K562 (cell line): ENCODE data around the gene PNMT. TPM values are rescaled to one million over a fixed set of nuclear protein-coding genes. Genes with fewer than 3 reads are reported as not detected.

Experiments used
- SMAD2 ChIP-seq: fragments of 150-350 bp; IDR thresholded peaks from 2 replicates; pipeline ENCODE4 v1.6.1; 2014; ENCODE audit warnings: low read depth, mild to moderate bottlenecking, low read length
- polyA plus RNA-seq, 8 experiments: library from polyadenylated mRNA; depleted of rRNA in 4 of 8; stranded (reverse) in 5 of 8; unstranded in 3 of 8; fragments of >200 nt; fragmentation: Nextera tagmentation in 2 of 8; fragmentation: Illumina TruSeq in 1 of 8; extraction: Ambion mirVana in 2 of 8; extraction: Trizol in 1 of 8; gene quantifications; 2 replicates each; pipeline versions ENCODE4 v1.2.1 to v1.2.3, GENCODE V29; 2011 to 2014; ENCODE audit warnings: inconsistent platforms in 1 of 8, missing spikeins in 1 of 8
- total RNA-seq, 7 experiments: library from RNA; depleted of rRNA in 6 of 7; stranded (reverse); fragments of >200 nt in 6 of 7; fragmentation: Illumina TruSeq in 2 of 7; extraction: Trizol in 2 of 7; gene quantifications; 2 replicates each; pipeline versions ENCODE4 v1.2.1 to v1.2.3, GENCODE V29; 2011 to 2021; ENCODE audit warnings: low replicate concordance in 1 of 7
- TF ChIP-seq, protein P1 (sequence below): fragments of 450-650 bp; formaldehyde crosslinking; IDR thresholded peaks from 2 replicates; pipeline ENCODE4 v1.4.0; 2020; ENCODE audit warnings: mild to moderate bottlenecking, mixed read lengths
- TF ChIP-seq, protein P2 (sequence below), 2 experiments: fragments of 450-650 bp in 1 of 2; sonication (generic) in 1 of 2; formaldehyde crosslinking in 1 of 2; IDR thresholded peaks; 2 replicates each; pipeline versions ENCODE4 v1.7.1 to v1.9.0; 2016 to 2022; ENCODE audit warnings: inconsistent platforms in 1 of 2, mild to moderate bottlenecking in 1 of 2, missing genetic modification reagents in 1 of 2
- TF ChIP-seq, protein P3 (sequence below): IDR thresholded peaks from 3 replicates; pipeline ENCODE4 v1.6.1; 2011; ENCODE audit warnings: borderline replicate concordance, mild to moderate bottlenecking; ENCODE audit not compliant: insufficient read length, insufficient read depth
- TF ChIP-seq, protein P4 (sequence below): fragments of 450-650 bp; conservative IDR thresholded peaks from 2 replicates; pipeline ENCODE4 v1.6.1; 2016; ENCODE audit warnings: missing genetic modification characterization, low read depth, mild to moderate bottlenecking, missing compliant biosample characterization, moderate library complexity

The PNMT gene
- total and polyA plus RNA-seq, 9 of the 15 experiments (the other 6 are each of a cell fraction or from before 2014, with no cell fraction given) = 0.55 to 18.1 (median 5.8) TPM

DNA sequence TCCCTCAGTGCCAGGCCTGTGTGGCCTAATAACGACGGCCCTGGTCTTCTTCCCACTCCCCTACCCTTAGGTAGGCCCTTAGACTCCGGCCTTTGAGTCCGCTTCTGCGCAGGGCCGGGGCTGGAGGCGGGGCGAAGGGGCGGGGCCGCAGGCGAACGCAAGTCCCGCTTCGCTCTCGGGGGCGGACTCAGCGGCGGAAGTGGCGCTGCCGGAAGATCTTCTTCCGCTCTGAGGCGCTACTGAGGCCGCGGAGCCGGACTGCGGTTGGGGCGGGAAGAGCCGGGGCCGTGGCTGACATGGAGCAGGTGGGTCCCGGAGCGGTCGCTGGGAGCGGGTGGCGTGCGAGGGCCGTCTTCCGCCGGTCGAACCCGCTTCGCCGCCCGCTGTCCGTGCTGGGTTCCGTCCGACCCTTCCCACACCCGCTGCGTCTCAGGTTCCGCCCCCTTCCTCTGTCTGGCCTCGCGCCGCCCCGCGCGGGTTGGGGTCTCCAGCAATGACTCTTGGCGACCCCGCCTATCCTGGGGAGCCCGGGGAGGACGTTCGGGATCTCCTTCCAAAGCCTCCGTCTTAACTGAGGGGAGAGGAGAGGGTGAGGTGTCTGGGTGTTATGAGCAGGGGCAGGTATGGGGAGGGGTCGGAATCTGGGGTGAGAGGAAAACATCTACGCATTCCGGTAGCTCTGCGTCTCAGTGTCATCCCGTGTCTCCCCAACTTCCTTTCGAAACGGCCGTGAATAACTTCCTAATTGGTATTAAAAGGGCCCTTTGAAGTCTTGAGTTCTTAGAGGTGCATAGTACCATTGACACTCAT is 31.1 kb upstream of the PNMT start, which contains the start of gene STARD3 (continued):
- TF ChIP-seq, protein P1, sequence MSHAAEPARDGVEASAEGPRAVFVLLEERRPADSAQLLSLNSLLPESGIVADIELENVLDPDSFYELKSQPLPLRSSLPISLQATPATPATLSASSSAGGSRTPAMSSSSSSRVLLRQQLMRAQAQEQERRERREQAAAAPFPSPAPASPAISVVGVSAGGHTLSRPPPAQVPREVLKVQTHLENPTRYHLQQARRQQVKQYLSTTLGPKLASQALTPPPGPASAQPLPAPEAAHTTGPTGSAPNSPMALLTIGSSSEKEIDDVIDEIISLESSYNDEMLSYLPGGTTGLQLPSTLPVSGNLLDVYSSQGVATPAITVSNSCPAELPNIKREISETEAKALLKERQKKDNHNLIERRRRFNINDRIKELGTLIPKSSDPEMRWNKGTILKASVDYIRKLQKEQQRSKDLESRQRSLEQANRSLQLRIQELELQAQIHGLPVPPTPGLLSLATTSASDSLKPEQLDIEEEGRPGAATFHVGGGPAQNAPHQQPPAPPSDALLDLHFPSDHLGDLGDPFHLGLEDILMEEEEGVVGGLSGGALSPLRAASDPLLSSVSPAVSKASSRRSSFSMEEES (CRISPR knock-in tag) = no peak
- TF ChIP-seq, protein P2, sequence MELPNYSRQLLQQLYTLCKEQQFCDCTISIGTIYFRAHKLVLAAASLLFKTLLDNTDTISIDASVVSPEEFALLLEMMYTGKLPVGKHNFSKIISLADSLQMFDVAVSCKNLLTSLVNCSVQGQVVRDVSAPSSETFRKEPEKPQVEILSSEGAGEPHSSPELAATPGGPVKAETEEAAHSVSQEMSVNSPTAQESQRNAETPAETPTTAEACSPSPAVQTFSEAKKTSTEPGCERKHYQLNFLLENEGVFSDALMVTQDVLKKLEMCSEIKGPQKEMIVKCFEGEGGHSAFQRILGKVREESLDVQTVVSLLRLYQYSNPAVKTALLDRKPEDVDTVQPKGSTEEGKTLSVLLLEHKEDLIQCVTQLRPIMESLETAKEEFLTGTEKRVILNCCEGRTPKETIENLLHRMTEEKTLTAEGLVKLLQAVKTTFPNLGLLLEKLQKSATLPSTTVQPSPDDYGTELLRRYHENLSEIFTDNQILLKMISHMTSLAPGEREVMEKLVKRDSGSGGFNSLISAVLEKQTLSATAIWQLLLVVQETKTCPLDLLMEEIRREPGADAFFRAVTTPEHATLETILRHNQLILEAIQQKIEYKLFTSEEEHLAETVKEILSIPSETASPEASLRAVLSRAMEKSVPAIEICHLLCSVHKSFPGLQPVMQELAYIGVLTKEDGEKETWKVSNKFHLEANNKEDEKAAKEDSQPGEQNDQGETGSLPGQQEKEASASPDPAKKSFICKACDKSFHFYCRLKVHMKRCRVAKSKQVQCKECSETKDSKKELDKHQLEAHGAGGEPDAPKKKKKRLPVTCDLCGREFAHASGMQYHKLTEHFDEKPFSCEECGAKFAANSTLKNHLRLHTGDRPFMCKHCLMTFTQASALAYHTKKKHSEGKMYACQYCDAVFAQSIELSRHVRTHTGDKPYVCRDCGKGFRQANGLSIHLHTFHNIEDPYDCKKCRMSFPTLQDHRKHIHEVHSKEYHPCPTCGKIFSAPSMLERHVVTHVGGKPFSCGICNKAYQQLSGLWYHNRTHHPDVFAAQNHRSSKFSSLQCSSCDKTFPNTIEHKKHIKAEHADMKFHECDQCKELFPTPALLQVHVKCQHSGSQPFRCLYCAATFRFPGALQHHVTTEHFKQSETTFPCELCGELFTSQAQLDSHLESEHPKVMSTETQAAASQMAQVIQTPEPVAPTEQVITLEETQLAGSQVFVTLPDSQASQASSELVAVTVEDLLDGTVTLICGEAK (IDR thresholded peaks at IDR 0.05) = peak; percentile 98
- TF ChIP-seq, protein P2 (CRISPR knock-in tag; IDR thresholded peaks at IDR 0.05) = no peak
- TF ChIP-seq SMAD2 = no peak
- TF ChIP-seq, protein P3, sequence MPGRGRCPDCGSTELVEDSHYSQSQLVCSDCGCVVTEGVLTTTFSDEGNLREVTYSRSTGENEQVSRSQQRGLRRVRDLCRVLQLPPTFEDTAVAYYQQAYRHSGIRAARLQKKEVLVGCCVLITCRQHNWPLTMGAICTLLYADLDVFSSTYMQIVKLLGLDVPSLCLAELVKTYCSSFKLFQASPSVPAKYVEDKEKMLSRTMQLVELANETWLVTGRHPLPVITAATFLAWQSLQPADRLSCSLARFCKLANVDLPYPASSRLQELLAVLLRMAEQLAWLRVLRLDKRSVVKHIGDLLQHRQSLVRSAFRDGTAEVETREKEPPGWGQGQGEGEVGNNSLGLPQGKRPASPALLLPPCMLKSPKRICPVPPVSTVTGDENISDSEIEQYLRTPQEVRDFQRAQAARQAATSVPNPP = no peak
- TF ChIP-seq, protein P4, sequence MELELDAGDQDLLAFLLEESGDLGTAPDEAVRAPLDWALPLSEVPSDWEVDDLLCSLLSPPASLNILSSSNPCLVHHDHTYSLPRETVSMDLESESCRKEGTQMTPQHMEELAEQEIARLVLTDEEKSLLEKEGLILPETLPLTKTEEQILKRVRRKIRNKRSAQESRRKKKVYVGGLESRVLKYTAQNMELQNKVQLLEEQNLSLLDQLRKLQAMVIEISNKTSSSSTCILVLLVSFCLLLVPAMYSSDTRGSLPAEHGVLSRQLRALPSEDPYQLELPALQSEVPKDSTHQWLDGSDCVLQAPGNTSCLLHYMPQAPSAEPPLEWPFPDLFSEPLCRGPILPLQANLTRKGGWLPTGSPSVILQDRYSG (tag) = no peak
